Measurements from ENCODE around the gene DUSP16. TPM values are rescaled to one million over a fixed set of nuclear protein-coding genes. Genes with fewer than 3 reads are reported as not detected.

DUSP16 gene
- total and polyA plus RNA-seq, 7 experiments from 2014 or later, result 4.4 to 42.8 (median 29.2) TPM

DNA sequence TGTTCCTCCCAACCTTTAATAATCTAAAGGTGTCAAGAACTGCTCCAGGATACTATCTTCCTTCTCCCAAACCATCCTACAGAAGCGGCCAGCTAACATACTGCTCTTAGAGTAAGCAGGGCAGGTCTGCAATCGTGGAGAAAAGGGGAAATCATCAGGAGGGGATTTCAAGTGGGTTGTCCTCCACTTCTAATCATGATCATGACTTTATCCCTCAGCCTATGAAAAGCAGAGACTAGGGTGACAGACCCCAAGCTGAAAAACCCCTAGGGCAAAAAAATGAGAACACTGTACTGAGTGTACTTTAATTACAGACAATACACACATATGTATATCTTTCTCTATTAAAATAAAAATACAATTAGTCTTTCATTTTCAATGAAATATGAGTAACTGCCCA is 13.9 kb downstream of the DUSP16 start:
- H3K4me3 ChIP-seq (ENCODE audit: low read length), result no peak overlapping the region
- no peaks in the 10 kb centered on the region for H3K36me3 ChIP-seq (ENCODE audit: control insufficient read depth in 2 of 3, insufficient read depth in 3 of 3, low read length in 3 of 3)
- H3K27me3 Mint-ChIP-seq, result no peaks in the 10 kb centered on the region
- no peaks in the 10 kb centered on the region for H3K9me3 Mint-ChIP-seq
- H3K9me3 ChIP-seq (ENCODE audit: control insufficient read depth in 2 of 3, low read length in 3 of 3), result no peaks in the 10 kb centered on the region
- H3K27ac Mint-ChIP-seq, result peak overlapping the region in 3 of 9 donors; percentile 31 to 56 (median 48)
- POLR2A ChIA-PET, result interaction anchor here (0.6 to 2.6 kb wide), 2 partner anchors 13 to 53 kb away, joined by 3 to 11 read pairs; no protein-coding TSS in a partner anchor
- H3K27me3 ChIP-seq (ENCODE audit: control insufficient read depth in 2 of 2, insufficient read depth in 2 of 2, low read length in 2 of 2), result no peaks in the 10 kb centered on the region
- H3K36me3 Mint-ChIP-seq, result peaks cover 0 to 32% (median 2%) of the 10 kb centered on the region in 5 donors
- intact Hi-C loops (cut with micrococcal nuclease), result no loop called here
- no peak overlapping the region for H3K4me3 Mint-ChIP-seq
- H3K27ac ChIP-seq (ENCODE audit: low read depth, low read length), result no peak overlapping the region
- peaks cover 6 to 39% (median 21%) of the 10 kb centered on the region in 7 donors for H3K4me1 Mint-ChIP-seq
- H3K4me1 ChIP-seq (ENCODE audit: control insufficient read depth in 2 of 2, insufficient read depth in 2 of 2, low read length in 2 of 2), result no peaks in the 10 kb centered on the region
- CTCF ChIA-PET, result interaction anchor here (1.2 to 1.4 kb wide), 2 partner anchors 63 to 172 kb away, joined by 3 to 6 read pairs; partner anchors contain the start of gene CREBL2
- ATAC-seq (no peak), DNase-seq (no peak)

DNA sequence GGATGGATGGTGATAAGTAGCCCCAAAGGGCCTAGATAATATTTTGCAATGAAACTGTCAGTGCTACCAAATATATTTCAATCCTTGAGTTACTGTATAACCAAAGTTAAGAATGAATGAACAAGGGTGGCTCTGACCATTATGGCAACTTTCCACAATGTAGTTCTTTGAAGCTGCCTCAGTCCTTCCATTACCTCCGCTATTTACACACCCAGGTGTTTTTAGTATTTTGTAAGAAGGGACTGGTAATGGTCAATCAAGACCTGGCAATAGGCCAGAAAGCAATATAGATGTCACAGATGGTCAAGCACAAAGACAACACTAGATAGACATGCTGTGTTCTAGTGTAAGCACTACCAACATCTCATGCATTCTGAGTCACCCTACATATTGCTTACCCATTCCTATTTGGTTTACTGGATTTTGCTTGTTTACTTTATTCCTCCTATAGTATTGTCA is 16.3 kb downstream of the DUSP16 start:
- H3K36me3 Mint-ChIP-seq, result peaks cover 0 to 39% (median 2%) of the 10 kb centered on the region in 5 donors
- no peak overlapping the region for H3K4me3 ChIP-seq (ENCODE audit: low read length)
- no peaks in the 10 kb centered on the region for H3K4me1 ChIP-seq (ENCODE audit: control insufficient read depth in 2 of 2, insufficient read depth in 2 of 2, low read length in 2 of 2)
- H3K27ac ChIP-seq (ENCODE audit: low read depth, low read length), result no peak overlapping the region
- H3K4me1 Mint-ChIP-seq, result peaks cover 6 to 52% (median 26%) of the 10 kb centered on the region in 7 donors
- intact Hi-C loops (cut with micrococcal nuclease), result no loop called here
- H3K4me3 Mint-ChIP-seq, result no peak overlapping the region
- H3K36me3 ChIP-seq (ENCODE audit: control insufficient read depth in 2 of 3, insufficient read depth in 3 of 3, low read length in 3 of 3), result no peaks in the 10 kb centered on the region
- DNase-seq, result no peak
- no peak for ATAC-seq
- H3K27me3 ChIP-seq (ENCODE audit: control insufficient read depth in 2 of 2, insufficient read depth in 2 of 2, low read length in 2 of 2), result no peaks in the 10 kb centered on the region
- H3K9me3 Mint-ChIP-seq, result no peaks in the 10 kb centered on the region
- ChIA-PET CTCF (interaction anchor here (1.6 kb wide), 1 partner anchor 24 kb away, joined by 5 read pairs; no protein-coding TSS in a partner anchor), POLR2A (no interaction called here)
- no peaks in the 10 kb centered on the region for H3K27me3 Mint-ChIP-seq
- H3K9me3 ChIP-seq (ENCODE audit: control insufficient read depth in 2 of 3, low read length in 3 of 3), result no peaks in the 10 kb centered on the region
- H3K27ac Mint-ChIP-seq, result no peak overlapping the region

DNA sequence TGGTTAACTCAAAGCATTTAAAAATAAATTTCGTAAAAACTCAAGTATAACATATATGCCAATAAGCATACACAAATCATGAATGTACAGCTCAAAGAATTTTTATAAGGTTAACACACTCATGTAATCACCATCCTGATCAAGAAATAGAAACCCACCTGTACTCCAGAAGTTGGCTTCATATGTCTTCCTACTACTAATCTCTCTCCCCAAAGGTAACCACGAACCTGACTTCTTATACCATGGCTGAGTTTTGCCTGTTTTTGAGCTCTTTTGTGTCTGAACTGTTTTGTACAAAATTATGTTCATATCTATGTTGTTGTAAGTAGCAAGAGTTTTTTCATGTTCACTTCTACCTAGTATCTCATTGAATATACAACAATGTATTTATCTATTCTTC is 18.7 kb downstream of the DUSP16 start:
- no peak overlapping the region for H3K27ac ChIP-seq (ENCODE audit: low read depth, low read length)
- no peak for ATAC-seq
- intact Hi-C loops (cut with micrococcal nuclease), result no loop called here
- no peaks in the 10 kb centered on the region for H3K27me3 ChIP-seq (ENCODE audit: control insufficient read depth in 2 of 2, insufficient read depth in 2 of 2, low read length in 2 of 2)
- no peaks in the 10 kb centered on the region for H3K36me3 ChIP-seq (ENCODE audit: control insufficient read depth in 2 of 3, insufficient read depth in 3 of 3, low read length in 3 of 3)
- Mint-ChIP-seq H3K4me1 (peaks cover 12 to 50% (median 33%) of the 10 kb centered on the region in 7 donors), H3K9me3 (peaks cover 0 to 4% (median 0%) of the 10 kb centered on the region in 11 donors), H3K4me3 (no peak overlapping the region), H3K36me3 (peaks cover 0 to 34% (median 2%) of the 10 kb centered on the region in 5 donors), H3K27me3 (no peaks in the 10 kb centered on the region), H3K27ac (peak overlapping the region in 2 of 9 donors; percentile 3 to 67)
- peaks cover 0 to 8% of the 10 kb centered on the region in 2 donors for H3K4me1 ChIP-seq (ENCODE audit: control insufficient read depth in 2 of 2, insufficient read depth in 2 of 2, low read length in 2 of 2)
- no peak overlapping the region for H3K4me3 ChIP-seq (ENCODE audit: low read length)
- CTCF ChIA-PET, result interaction anchor here (0.9 kb wide), 1 partner anchor 11 kb away, joined by 4 read pairs; no protein-coding TSS in a partner anchor
- POLR2A ChIA-PET, result interaction anchor here (0.6 to 1.2 kb wide), 6 partner anchors 16 to 408 kb away, joined by 3 to 6 read pairs (median 3); partner anchors contain the start of gene GPRC5D
- H3K9me3 ChIP-seq (ENCODE audit: control insufficient read depth in 2 of 3, low read length in 3 of 3), result no peaks in the 10 kb centered on the region
- DNase-seq, result no peak

DNA sequence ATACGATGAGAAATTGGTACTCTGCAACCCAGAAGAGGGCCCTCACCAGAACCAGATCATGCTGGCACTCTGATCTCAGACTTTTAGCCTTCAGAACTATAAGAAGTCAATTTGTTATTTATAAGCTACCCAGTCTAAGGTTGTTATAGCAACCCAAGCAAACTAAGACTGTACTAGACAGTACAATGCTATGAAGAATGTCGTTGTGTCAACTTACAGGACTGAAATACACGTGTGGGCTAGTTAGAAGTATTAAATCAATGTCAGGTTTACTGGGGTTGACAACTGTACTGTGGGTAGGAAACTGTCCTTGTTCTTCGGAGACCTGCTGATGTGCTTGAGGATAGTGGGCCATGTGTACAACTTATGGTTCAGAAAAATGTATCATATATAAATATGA is 19.7 kb downstream of the DUSP16 start:
- H3K27me3 ChIP-seq (ENCODE audit: control insufficient read depth in 2 of 2, insufficient read depth in 2 of 2, low read length in 2 of 2), result no peaks in the 10 kb centered on the region
- Mint-ChIP-seq H3K27ac (peak overlapping the region in 1 of 9 donors; percentile 47), H3K4me3 (peak overlapping the region in 1 of 10 donors; percentile 32), H3K4me1 (peaks cover 12 to 52% (median 30%) of the 10 kb centered on the region in 7 donors), H3K27me3 (no peaks in the 10 kb centered on the region), H3K9me3 (peaks cover 0 to 4% (median 0%) of the 10 kb centered on the region in 11 donors), H3K36me3 (peaks cover 0 to 38% (median 2%) of the 10 kb centered on the region in 5 donors)
- ATAC-seq (peak; percentile 20), DNase-seq (no peak)
- no peaks in the 10 kb centered on the region for H3K36me3 ChIP-seq (ENCODE audit: control insufficient read depth in 2 of 3, insufficient read depth in 3 of 3, low read length in 3 of 3)
- H3K4me1 ChIP-seq (ENCODE audit: control insufficient read depth in 2 of 2, insufficient read depth in 2 of 2, low read length in 2 of 2), result peaks cover 0 to 8% of the 10 kb centered on the region in 2 donors
- intact Hi-C loops (cut with micrococcal nuclease), result no loop called here
- H3K4me3 ChIP-seq (ENCODE audit: low read length), result no peak overlapping the region
- ChIA-PET POLR2A (interaction anchor here (1.2 to 1.7 kb wide), 2 partner anchors 16 to 157 kb away, joined by 3 to 6 read pairs; no protein-coding TSS in a partner anchor), CTCF (interaction anchor here (0.6 to 0.9 kb wide), 2 partner anchors 39 to 140 kb away, joined by 3 read pairs; no protein-coding TSS in a partner anchor)
- no peaks in the 10 kb centered on the region for H3K9me3 ChIP-seq (ENCODE audit: control insufficient read depth in 2 of 3, low read length in 3 of 3)
- no peak overlapping the region for H3K27ac ChIP-seq (ENCODE audit: low read depth, low read length)

DNA sequence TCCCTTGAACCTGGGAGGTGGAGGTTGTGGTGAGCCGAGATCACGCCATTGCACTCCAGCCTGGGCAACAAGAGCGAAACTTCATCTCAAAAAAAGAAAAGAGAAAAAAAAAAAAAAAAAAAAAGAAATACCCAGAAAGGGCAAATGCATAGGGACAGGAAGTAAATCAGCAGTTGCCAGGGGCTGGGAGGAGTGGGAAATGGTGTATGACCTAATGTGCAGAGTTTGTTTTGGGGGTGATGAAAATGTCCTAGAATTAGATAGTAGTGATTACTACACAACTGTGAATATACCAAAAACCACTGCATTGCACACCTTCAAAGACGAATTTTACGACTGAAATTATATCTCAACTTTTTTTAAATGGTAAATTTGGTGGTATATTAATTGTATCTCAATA is 20.4 kb downstream of the DUSP16 start:
- CTCF ChIA-PET, result interaction anchor here (0.6 to 0.9 kb wide), 2 partner anchors 40 to 139 kb away, joined by 3 read pairs; no protein-coding TSS in a partner anchor
- Mint-ChIP-seq H3K27me3 (no peaks in the 10 kb centered on the region), H3K36me3 (peaks cover 0 to 39% (median 2%) of the 10 kb centered on the region in 5 donors), H3K4me3 (no peak overlapping the region), H3K4me1 (peaks cover 12 to 46% (median 25%) of the 10 kb centered on the region in 7 donors), H3K9me3 (peaks cover 0 to 4% (median 0%) of the 10 kb centered on the region in 11 donors), H3K27ac (no peak overlapping the region)
- intact Hi-C loops (cut with micrococcal nuclease), result no loop called here
- ATAC-seq, result no peak
- Histone ChIP-seq H3K4me3 (ENCODE audit: low read length) (no peak overlapping the region), H3K36me3 (ENCODE audit: control insufficient read depth in 2 of 3, insufficient read depth in 3 of 3, low read length in 3 of 3) (no peaks in the 10 kb centered on the region), H3K27me3 (ENCODE audit: control insufficient read depth in 2 of 2, insufficient read depth in 2 of 2, low read length in 2 of 2) (no peaks in the 10 kb centered on the region), H3K9me3 (ENCODE audit: control insufficient read depth in 2 of 3, low read length in 3 of 3) (no peaks in the 10 kb centered on the region), H3K4me1 (ENCODE audit: control insufficient read depth in 2 of 2, insufficient read depth in 2 of 2, low read length in 2 of 2) (peaks cover 0 to 8% of the 10 kb centered on the region in 2 donors), H3K27ac (ENCODE audit: low read depth, low read length) (no peak overlapping the region)
- POLR2A ChIA-PET, result interaction anchor here (1.7 kb wide), 1 partner anchor 15 kb away, joined by 6 read pairs; no protein-coding TSS in a partner anchor
- no peak for DNase-seq

DNA sequence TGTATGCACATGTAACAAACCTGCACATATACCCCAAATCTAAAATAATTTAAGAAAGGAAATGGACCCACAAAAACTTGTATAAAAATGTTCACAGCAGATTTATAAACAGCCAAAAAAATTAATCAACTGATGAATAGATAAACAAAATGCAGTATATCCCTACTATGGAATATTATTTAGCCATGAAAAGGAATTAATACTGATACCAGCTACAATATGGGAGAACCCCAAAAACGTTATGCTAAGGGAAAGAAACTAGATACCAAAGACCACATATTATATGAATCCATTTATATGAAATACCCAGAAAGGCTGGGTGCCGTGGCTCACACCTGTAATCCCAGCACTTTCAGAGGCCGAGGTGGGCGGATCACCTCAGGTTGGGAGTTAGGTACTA is 20.9 kb downstream of the DUSP16 start:
- H3K9me3 ChIP-seq (ENCODE audit: control insufficient read depth in 2 of 3, low read length in 3 of 3), result no peaks in the 10 kb centered on the region
- no peak overlapping the region for H3K27ac ChIP-seq (ENCODE audit: low read depth, low read length)
- CTCF ChIA-PET, result interaction anchor here (0.9 kb wide), 1 partner anchor 40 kb away, joined by 3 read pairs; no protein-coding TSS in a partner anchor
- Mint-ChIP-seq H3K27me3 (no peaks in the 10 kb centered on the region), H3K27ac (peak overlapping the region in 1 of 9 donors; percentile 5), H3K9me3 (peaks cover 0 to 4% (median 0%) of the 10 kb centered on the region in 11 donors), H3K4me3 (no peak overlapping the region), H3K36me3 (peaks cover 0 to 39% (median 2%) of the 10 kb centered on the region in 5 donors), H3K4me1 (peaks cover 12 to 46% (median 25%) of the 10 kb centered on the region in 7 donors)
- DNase-seq (no peak), ATAC-seq (no peak)
- H3K36me3 ChIP-seq (ENCODE audit: control insufficient read depth in 2 of 3, insufficient read depth in 3 of 3, low read length in 3 of 3), result no peaks in the 10 kb centered on the region
- peaks cover 0 to 8% of the 10 kb centered on the region in 2 donors for H3K4me1 ChIP-seq (ENCODE audit: control insufficient read depth in 2 of 2, insufficient read depth in 2 of 2, low read length in 2 of 2)
- H3K27me3 ChIP-seq (ENCODE audit: control insufficient read depth in 2 of 2, insufficient read depth in 2 of 2, low read length in 2 of 2), result no peaks in the 10 kb centered on the region
- H3K4me3 ChIP-seq (ENCODE audit: low read length), result no peak overlapping the region
- POLR2A ChIA-PET, result interaction anchor here (1.1 to 1.7 kb wide), 2 partner anchors 14 to 155 kb away, joined by 3 to 6 read pairs; no protein-coding TSS in a partner anchor
- intact Hi-C loops (cut with micrococcal nuclease), result no loop called here

Data from naive thymus-derived CD4-positive, alpha-beta T cell (primary cell).